LNCAP (cell line): Measurements from ENCODE around the gene NPR3.

Source experiments
- TF ChIP-seq, protein P1 (sequence below): fragments of 450-650 bp; IDR thresholded peaks from 2 replicates; pipeline ENCODE4 v1.5.1; 2017; ENCODE audit warnings: mild to moderate bottlenecking

Gene NPR3

DNA sequence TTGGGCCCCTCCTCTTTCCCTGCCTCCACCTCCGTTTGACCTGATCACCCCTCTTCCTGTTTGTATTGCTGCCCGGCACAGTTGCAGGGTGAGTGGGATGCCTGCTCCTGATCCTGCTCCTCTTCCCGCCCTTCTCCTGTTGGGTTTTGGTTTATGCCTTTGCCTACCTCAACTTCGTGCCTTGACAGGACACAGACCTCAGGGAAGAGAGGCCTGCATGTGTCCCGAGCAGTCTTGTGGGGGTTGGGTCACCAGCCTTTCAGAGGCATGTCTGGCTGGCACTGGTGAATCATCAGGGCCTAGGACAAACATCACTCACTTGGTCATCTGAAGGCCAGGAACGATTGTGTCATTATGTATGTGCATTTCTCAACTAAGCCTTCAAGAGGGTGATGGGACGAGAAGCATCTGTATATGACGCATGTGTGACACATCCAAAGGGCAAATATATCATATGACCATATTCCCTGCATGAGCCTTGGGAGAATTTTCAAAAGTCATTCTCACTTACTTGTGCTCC lies 56.9 kb downstream of the NPR3 start:
- TF ChIP-seq, protein P1, sequence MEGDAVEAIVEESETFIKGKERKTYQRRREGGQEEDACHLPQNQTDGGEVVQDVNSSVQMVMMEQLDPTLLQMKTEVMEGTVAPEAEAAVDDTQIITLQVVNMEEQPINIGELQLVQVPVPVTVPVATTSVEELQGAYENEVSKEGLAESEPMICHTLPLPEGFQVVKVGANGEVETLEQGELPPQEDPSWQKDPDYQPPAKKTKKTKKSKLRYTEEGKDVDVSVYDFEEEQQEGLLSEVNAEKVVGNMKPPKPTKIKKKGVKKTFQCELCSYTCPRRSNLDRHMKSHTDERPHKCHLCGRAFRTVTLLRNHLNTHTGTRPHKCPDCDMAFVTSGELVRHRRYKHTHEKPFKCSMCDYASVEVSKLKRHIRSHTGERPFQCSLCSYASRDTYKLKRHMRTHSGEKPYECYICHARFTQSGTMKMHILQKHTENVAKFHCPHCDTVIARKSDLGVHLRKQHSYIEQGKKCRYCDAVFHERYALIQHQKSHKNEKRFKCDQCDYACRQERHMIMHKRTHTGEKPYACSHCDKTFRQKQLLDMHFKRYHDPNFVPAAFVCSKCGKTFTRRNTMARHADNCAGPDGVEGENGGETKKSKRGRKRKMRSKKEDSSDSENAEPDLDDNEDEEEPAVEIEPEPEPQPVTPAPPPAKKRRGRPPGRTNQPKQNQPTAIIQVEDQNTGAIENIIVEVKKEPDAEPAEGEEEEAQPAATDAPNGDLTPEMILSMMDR, result no peak

DNA sequence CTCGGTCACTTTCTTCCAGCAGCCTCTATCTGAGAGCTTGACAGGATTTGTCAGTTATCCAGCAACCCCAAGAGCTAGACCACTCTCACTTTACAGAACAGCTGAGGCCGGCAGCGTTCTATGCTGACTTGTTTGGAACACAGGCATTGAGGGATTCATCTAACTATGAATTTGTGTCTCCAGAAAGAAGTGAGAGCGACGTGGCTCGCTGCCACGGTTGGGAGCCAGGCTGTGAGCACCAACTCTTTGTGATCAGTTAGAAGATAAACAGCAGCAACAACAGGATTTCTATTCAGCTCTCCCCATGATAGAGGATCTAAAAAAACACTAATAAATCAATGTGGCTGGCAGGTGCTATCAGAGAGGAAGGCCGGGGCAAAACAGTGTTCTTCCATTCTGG lies 58.6 kb downstream of the NPR3 start:
- TF ChIP-seq, protein P1, result no peak

DNA sequence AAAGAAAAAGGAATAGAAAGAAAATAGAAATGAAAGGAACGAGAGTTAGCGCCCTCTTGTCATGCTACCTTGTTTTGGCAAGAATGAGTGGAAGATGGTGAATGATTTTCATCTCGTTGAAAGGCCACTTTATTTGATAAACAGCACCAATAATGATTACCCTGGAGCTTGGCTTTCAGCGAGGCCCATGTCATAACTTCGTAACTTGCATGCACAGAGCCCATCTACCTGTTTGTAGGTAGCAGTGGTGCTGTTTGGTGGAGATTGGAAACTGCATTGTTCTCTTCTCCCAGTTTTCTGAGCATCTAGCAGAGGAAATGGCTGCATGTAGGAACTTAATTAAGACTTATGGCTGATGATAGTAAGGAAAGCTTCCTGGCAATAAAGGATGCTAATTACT lies 59.3 kb downstream of the NPR3 start:
- TF ChIP-seq, protein P1, result no peak

DNA sequence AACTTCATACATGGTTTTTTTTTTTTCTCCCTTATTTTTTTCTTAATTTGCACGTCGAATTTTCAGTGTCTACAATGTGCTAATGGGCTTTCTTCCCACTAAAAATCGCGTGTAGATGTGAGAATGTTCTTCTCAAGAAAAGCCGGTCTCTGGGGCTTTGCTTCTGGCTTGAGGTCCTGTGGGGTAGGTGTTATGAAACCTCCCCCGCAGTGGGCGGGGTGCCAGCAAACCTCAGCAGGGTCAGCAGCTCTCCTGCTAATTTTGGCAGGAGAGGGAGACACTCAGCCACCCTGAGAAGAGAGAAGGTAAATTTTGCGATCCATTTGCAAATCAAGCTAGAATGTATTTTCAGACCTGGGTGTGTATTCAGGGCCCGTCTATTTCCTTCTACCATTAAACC lies 59.9 kb downstream of the NPR3 start:
- TF ChIP-seq, protein P1, result no peak

DNA sequence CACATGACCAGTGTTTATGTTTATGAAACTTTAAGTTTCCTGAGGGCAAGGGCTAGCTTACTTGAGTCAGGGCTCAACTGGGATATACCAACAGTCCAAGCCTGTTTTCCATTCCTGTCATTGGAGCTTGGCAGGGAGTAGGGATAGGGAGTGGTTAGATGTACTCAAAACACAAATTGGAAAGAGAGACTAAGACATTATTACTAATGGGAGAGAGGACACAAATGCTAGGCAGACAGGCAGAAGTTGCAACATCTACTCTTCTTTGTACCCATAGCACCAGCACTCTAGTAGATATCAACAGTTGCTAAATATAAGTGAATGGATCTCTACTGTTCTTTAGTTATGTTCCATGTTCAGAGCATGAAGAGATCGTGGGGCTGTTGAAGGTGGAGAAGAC lies 62.8 kb downstream of the NPR3 start:
- TF ChIP-seq, protein P1, result no peak

DNA sequence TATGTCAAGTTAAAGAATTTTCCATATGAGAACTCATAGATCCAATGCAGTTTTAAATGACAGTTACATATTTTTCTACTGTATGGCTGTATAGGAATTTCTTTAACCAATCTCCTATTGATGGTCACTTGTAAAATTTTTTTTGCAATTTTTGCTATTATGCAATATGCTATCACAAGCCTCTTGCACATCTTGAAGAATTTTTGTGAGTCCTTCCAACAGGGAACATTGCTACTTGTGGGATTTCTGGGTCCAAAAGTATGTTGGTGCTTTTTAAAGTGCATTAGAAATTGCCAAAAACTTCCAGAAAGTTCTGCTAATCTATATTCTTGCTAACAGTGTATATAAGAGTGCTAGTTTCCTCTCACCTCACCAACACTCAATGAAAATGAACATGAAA lies 65.1 kb downstream of the NPR3 start:
- TF ChIP-seq, protein P1, result no peak

DNA sequence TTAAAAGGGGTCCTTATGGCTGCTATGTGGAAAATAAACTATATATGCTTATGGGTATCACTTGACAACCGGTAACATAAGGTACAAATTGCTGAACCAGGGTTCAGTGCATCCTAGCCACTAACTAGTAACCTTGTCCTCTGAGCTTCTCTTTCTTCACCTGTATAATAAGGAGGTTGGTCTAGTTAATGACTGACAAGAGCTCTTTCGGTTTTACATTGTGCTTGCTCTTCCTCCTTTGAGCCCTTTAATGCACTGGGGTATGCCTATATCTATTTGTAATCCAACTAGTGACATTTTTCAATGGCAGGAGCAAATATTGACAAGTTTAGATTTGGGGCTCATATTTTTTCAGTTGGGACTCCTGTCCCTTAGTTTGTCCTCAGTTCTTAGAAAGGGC lies 66.1 kb downstream of the NPR3 start:
- TF ChIP-seq, protein P1, result no peak

DNA sequence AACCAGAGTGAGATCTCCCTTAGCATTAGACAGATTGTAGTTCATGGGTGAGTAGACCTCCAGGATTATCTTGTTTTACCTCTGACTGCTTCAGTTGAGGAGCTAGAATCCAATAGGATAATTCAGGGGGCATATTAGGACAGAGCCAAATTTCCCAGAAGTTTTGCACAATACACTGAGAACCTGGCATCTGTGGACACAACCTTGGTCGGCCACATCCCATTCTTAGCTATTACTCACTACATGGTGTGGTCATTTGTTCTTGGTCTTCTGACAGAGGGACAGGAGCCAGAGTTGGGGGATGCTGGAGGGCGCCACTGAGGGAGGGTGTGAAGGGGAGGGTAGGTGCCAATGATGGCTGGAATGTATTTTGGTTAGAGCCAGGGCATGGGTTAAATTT lies 66.6 kb downstream of the NPR3 start:
- TF ChIP-seq, protein P1, result no peak
